SK-N-MC (cell line): ENCODE measurements around the gene EPHA5.

Source experiments
- EZH2 ChIP-seq: fragments of 200-600 bp; sonication (generic); IDR thresholded peaks from one replicate; pipeline ENCODE4 v1.6.1; 2017; ENCODE audit warnings: antibody characterized with exemption
- FOXP2 ChIP-seq: optimal IDR thresholded peaks from 2 replicates; pipeline ENCODE3; 2011; ENCODE audit warnings: mild to moderate bottlenecking, moderate library complexity; ENCODE audit not compliant: insufficient read depth; ENCODE audit errors: extremely low read length, control extremely low read depth
- POLR2AphosphoS5 ChIP-seq: IDR thresholded peaks from 2 replicates; pipeline ENCODE4 v1.6.1; 2012; ENCODE audit warnings: mild to moderate bottlenecking, low read depth, low read length, borderline replicate concordance

GRCh38 chr4:65597697-65598096 is 72.6 kb downstream of the EPHA5 start:
- TF ChIP-seq EZH2 (no peak), POLR2AphosphoS5 (no peak), FOXP2 (no peak)
